ENCODE data around the gene RAB32. TPM values are rescaled to one million over a fixed set of nuclear protein-coding genes. Genes with fewer than 3 reads are reported as not detected.

Gene RAB32
- total RNA-seq, 2 donors from 2014 or later = 6.3 to 26.2 TPM

- Histone ChIP-seq H3K4me3 (no peak overlapping the region), H3K36me3 (no peaks in the 10 kb centered on the region), H3K27me3 (replicated peaks; ENCODE audit: insufficient read depth) (no peaks in the 10 kb centered on the region), H3K4me1 (replicated peaks) (no peaks in the 10 kb centered on the region), H3K9me3 (no peaks in the 10 kb centered on the region), H3K27ac (no peak overlapping the region)
- DNase-seq (ENCODE audit: low spot score) = no peak
- intact Hi-C loops (cut with DNase I) = no loop called here
- TF ChIP-seq POLR2A (IDR thresholded peaks at IDR 0.05) = no peak
- no peak for TF ChIP-seq POLR2AphosphoS5 (IDR thresholded peaks at IDR 0.05)
- TF ChIP-seq, protein P1, sequence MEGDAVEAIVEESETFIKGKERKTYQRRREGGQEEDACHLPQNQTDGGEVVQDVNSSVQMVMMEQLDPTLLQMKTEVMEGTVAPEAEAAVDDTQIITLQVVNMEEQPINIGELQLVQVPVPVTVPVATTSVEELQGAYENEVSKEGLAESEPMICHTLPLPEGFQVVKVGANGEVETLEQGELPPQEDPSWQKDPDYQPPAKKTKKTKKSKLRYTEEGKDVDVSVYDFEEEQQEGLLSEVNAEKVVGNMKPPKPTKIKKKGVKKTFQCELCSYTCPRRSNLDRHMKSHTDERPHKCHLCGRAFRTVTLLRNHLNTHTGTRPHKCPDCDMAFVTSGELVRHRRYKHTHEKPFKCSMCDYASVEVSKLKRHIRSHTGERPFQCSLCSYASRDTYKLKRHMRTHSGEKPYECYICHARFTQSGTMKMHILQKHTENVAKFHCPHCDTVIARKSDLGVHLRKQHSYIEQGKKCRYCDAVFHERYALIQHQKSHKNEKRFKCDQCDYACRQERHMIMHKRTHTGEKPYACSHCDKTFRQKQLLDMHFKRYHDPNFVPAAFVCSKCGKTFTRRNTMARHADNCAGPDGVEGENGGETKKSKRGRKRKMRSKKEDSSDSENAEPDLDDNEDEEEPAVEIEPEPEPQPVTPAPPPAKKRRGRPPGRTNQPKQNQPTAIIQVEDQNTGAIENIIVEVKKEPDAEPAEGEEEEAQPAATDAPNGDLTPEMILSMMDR (IDR thresholded peaks at IDR 0.05) = no peak
- 89% methylated on average over 1 of the region's 1 CpG for WGBS
These were observed 46.9 kb downstream of the RAB32 start for GRCh38 chr6:146590492-146590891.

DNA sequence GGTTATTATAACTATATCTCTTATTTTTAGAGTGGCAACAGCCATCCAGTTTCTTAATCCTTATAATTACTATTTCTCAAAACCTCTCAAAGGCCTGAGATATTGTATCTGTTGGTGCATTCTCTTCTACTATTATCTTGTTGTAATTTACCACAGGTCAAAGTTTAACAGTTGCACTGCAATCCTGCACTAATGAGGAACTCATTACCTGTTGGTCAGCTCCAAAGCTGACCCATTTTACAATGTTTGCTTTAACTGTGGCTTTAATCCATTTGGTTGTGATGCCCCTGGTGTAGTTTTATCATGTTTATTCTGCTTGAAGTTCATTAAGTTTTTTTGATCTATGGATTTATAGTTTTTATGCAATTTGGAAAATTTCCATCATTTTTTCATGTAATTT, 48.8 kb downstream of the RAB32 start:
- Histone ChIP-seq H3K4me1 (replicated peaks) (no peaks in the 10 kb centered on the region), H3K9me3 (no peaks in the 10 kb centered on the region), H3K27me3 (replicated peaks; ENCODE audit: insufficient read depth) (no peaks in the 10 kb centered on the region), H3K36me3 (no peaks in the 10 kb centered on the region), H3K4me3 (no peak overlapping the region), H3K27ac (no peak overlapping the region)
- no peak for DNase-seq (ENCODE audit: low spot score)
- intact Hi-C loops (cut with DNase I) = no loop called here
- TF ChIP-seq, protein P1 (IDR thresholded peaks at IDR 0.05) = no peak
- TF ChIP-seq POLR2AphosphoS5 (IDR thresholded peaks at IDR 0.05) = no peak
- TF ChIP-seq POLR2A (IDR thresholded peaks at IDR 0.05) = no peak

GRCh38 chr6:146593986-146594385, 50.4 kb downstream of the RAB32 start:
- no peaks in the 10 kb centered on the region for H3K36me3 ChIP-seq
- TF ChIP-seq, protein P1 (IDR thresholded peaks at IDR 0.05) = no peak
- TF ChIP-seq POLR2A (IDR thresholded peaks at IDR 0.05) (no peak), POLR2AphosphoS5 (IDR thresholded peaks at IDR 0.05) (no peak)
- WGBS = 91% methylated on average over 2 of the region's 2 CpGs
- DNase-seq (ENCODE audit: low spot score) = no peak
- no peak overlapping the region for H3K27ac ChIP-seq
- H3K4me3 ChIP-seq = no peak overlapping the region
- no peaks in the 10 kb centered on the region for H3K4me1 ChIP-seq (replicated peaks)
- H3K27me3 ChIP-seq (replicated peaks; ENCODE audit: insufficient read depth) = no peaks in the 10 kb centered on the region
- no peaks in the 10 kb centered on the region for H3K9me3 ChIP-seq
- intact Hi-C loops (cut with DNase I) = no loop called here

GRCh38 chr6:146594495-146594894, 50.9 kb downstream of the RAB32 start:
- Histone ChIP-seq H3K4me3 (no peak overlapping the region), H3K27ac (no peak overlapping the region), H3K9me3 (no peaks in the 10 kb centered on the region), H3K36me3 (no peaks in the 10 kb centered on the region), H3K27me3 (replicated peaks; ENCODE audit: insufficient read depth) (no peaks in the 10 kb centered on the region), H3K4me1 (replicated peaks) (no peaks in the 10 kb centered on the region)
- DNase-seq (ENCODE audit: low spot score) = no peak
- WGBS = 86% methylated on average over 1 of the region's 1 CpG
- no peak for TF ChIP-seq POLR2A (IDR thresholded peaks at IDR 0.05)
- no peak for TF ChIP-seq POLR2AphosphoS5 (IDR thresholded peaks at IDR 0.05)
- TF ChIP-seq, protein P1 (IDR thresholded peaks at IDR 0.05) = no peak
- intact Hi-C loops (cut with DNase I) = no loop called here

GRCh38 chr6:146595972-146596731, 52.5 kb downstream of the RAB32 start:
- Histone ChIP-seq H3K36me3 (no peaks in the 10 kb centered on the region), H3K4me1 (replicated peaks) (no peaks in the 10 kb centered on the region), H3K9me3 (no peaks in the 10 kb centered on the region), H3K27ac (no peak overlapping the region), H3K27me3 (replicated peaks; ENCODE audit: insufficient read depth) (no peaks in the 10 kb centered on the region), H3K4me3 (no peak overlapping the region)
- no peak for TF ChIP-seq POLR2A (IDR thresholded peaks at IDR 0.05)
- intact Hi-C loops (cut with DNase I) = no loop called here
- no peak for DNase-seq (ENCODE audit: low spot score)
- 85% methylated on average over 2 of the region's 2 CpGs for WGBS

Measured in prostate gland (tissue), 2 donors.